B cell (primary cell): ENCODE results near the gene XIRP2. TPM values are rescaled to one million over a fixed set of nuclear protein-coding genes. Genes with fewer than 3 reads are reported as not detected.

Source experiments
- ATAC-seq: fragments of 200-7000 bp; cut with Tn5 transposase; one replicate; pipeline ENCODE4 v1.10.0; 2021; ENCODE audit warnings: low read depth, mild to moderate bottlenecking, moderate number of reproducible peaks, moderate library complexity
- CTCF ChIA-PET: fragments of 350-600 bp; sonication (Branson Sonifier 250); formaldehyde crosslinking; loops from one replicate; lab custom pipeline; 2021; ENCODE audit warnings: antibody characterized with exemption, inconsistent platforms; lab: Charles Lee
- POLR2A ChIA-PET: fragments of 350-600 bp; sonication (Branson Sonifier 250); formaldehyde crosslinking; loops from one replicate; lab custom pipeline; 2021; ENCODE audit warnings: antibody characterized with exemption; lab: Charles Lee
- DNase-seq: peaks from one replicate; pipeline ENCODE4 v3.0.0; 2013
- H2AFZ ChIP-seq: 2 replicates; pipeline ENCODE4 v1.6.1; 2012; ENCODE audit warnings: mild to moderate bottlenecking, low read depth, low read length; ENCODE audit not compliant: insufficient read depth, poor library complexity, severe bottlenecking
- H3K27ac ChIP-seq, 2 donors: 1 replicate in 1 of 2; 2 replicates in 1 of 2; pipeline ENCODE4 v1.5.1; 2012 to 2013; ENCODE audit warnings: low read length in 2 of 2, mild to moderate bottlenecking in 2 of 2, moderate library complexity in 1 of 2
- H3K27me3 ChIP-seq, 4 experiments: fragments of 200-600 bp in 1 of 4; sonication (generic) in 1 of 4; replicated peaks in 1 of 4; 1 replicate in 2 of 4; 2 replicates in 2 of 4; pipeline versions ENCODE4 v1.6.1 to v1.7.0; 2013 to 2016; ENCODE audit warnings: low read length in 3 of 4, mild to moderate bottlenecking in 2 of 4, mixed read lengths in 1 of 4, moderate library complexity in 1 of 4; ENCODE audit not compliant: insufficient read depth in 4 of 4, control insufficient read depth in 3 of 4; ENCODE audit errors: control extremely low read depth in 1 of 4
- H3K36me3 ChIP-seq, 2 experiments: replicated peaks in 1 of 2; 1 replicate in 1 of 2; 2 replicates in 1 of 2; pipeline versions ENCODE4 v1.6.1 to v1.7.1; 2013; ENCODE audit warnings: low read length in 1 of 2; ENCODE audit not compliant: insufficient read depth in 2 of 2, control insufficient read depth in 1 of 2; ENCODE audit errors: control extremely low read depth in 1 of 2, extremely low read depth in 1 of 2
- H3K4me1 ChIP-seq, 2 donors: fragments of 200-600 bp in 1 of 2; sonication (generic) in 1 of 2; 1 replicate in 1 of 2; 2 replicates in 1 of 2; pipeline versions ENCODE4 v1.5.1 to v1.6.1; 2013 to 2017; ENCODE audit warnings: low read length in 2 of 2; ENCODE audit not compliant: control insufficient read depth in 2 of 2, insufficient read depth in 2 of 2
- H3K4me2 ChIP-seq: replicated peaks from 2 replicates; pipeline ENCODE3; 2012; ENCODE audit warnings: mild to moderate bottlenecking, low read depth, low read length; ENCODE audit not compliant: poor library complexity, severe bottlenecking
- H3K4me3 ChIP-seq, 5 experiments: fragments of 200-600 bp in 1 of 5; sonication (generic) in 1 of 5; 1 replicate in 3 of 5; 2 replicates in 2 of 5; pipeline versions ENCODE4 v1.5.1 to v1.7.0; 2011 to 2016; ENCODE audit warnings: low read length in 4 of 5, mild to moderate bottlenecking in 4 of 5, low read depth in 2 of 5, control low read depth in 1 of 5, moderate library complexity in 1 of 5; ENCODE audit not compliant: insufficient read depth in 1 of 5; ENCODE audit errors: control extremely low read depth in 1 of 5, extremely low read depth in 1 of 5
- H3K79me2 ChIP-seq: fragments of 200-600 bp; sonication (generic); one replicate; pipeline ENCODE4 v1.6.0; 2016; ENCODE audit warnings: low read length; ENCODE audit not compliant: control insufficient read depth, insufficient read depth
- H3K9ac ChIP-seq: fragments of 200-600 bp; sonication (generic); 2 replicates; pipeline ENCODE4 v1.6.1; 2017; ENCODE audit warnings: mild to moderate bottlenecking, low read length, moderate library complexity
- H3K9me3 ChIP-seq, 3 donors: one replicate each; pipeline versions ENCODE4 v1.6.1 to v1.7.1; 2013; ENCODE audit warnings: low read length in 2 of 3; ENCODE audit not compliant: control insufficient read depth in 2 of 3, insufficient read depth in 1 of 3; ENCODE audit errors: control extremely low read depth in 1 of 3
- H4K20me1 ChIP-seq: 2 replicates; pipeline ENCODE4 v1.6.0; 2012; ENCODE audit warnings: mild to moderate bottlenecking, low read length; ENCODE audit not compliant: insufficient read depth, control insufficient read depth, poor library complexity, severe bottlenecking
- H3K27ac Mint-ChIP-seq: one replicate; pipeline ENCODE4 v1.8.0; 2021; ENCODE audit warnings: mixed read lengths
- H3K27me3 Mint-ChIP-seq: one replicate; pipeline ENCODE4 v1.8.0; 2021; ENCODE audit warnings: mixed read lengths
- H3K4me1 Mint-ChIP-seq: one replicate; pipeline ENCODE4 v1.8.0; 2021; ENCODE audit warnings: mixed read lengths
- H3K4me3 Mint-ChIP-seq: one replicate; pipeline ENCODE4 v1.8.0; 2021; ENCODE audit warnings: mixed read lengths
- H3K9me3 Mint-ChIP-seq: one replicate; pipeline ENCODE4 v1.8.0; 2022; ENCODE audit warnings: mixed read lengths; ENCODE audit not compliant: insufficient read depth
- CTCF ChIP-seq: fragments of 200-600 bp; IDR thresholded peaks from one replicate; pipeline ENCODE4 v1.8.0; 2022; ENCODE audit warnings: antibody characterized with exemption, mild to moderate bottlenecking
- EZH2 ChIP-seq: IDR thresholded peaks from 2 replicates; pipeline ENCODE4 v1.6.1; 2012; ENCODE audit warnings: borderline replicate concordance, low read depth, mild to moderate bottlenecking, moderate library complexity, low read length; ENCODE audit not compliant: insufficient read depth, poor library complexity, severe bottlenecking
- WGBS: methylation state at CpG from one replicate; pipeline ENCODE4 v1.1.5; 2013; ENCODE audit warnings: missing lambda C conversion rate; ENCODE audit not compliant: insufficient coverage; 5-methylcytosine and 5-hydroxymethylcytosine counted together
- intact Hi-C: fragments of 100-400 bp; cut with micrococcal nuclease; formaldehyde crosslinking; loops from one replicate; pipeline ENCODE4 v1.10.0; 2022
- polyA plus RNA-seq: library from polyadenylated mRNA; depleted of rRNA; stranded (reverse); fragments of >200 nt; gene quantifications from 2 replicates; pipeline ENCODE4 v1.2.3, GENCODE V29; 2012
- total RNA-seq, 2 donors: library from RNA; stranded (reverse); fragments of 120-200 nt in 1 of 2; gene quantifications; 1 replicate in 1 of 2; 2 replicates in 1 of 2; pipeline versions ENCODE4 v1.2.3 to v1.2.4, GENCODE V29; 2013 to 2022

The XIRP2 gene
- total and polyA plus RNA-seq, 2 donors (not counting 1 experiment from before 2014, with no cell fraction given), result not detected

GRCh38 chr2:167110345-167110744 lies 222.1 kb downstream of the XIRP2 start:
- no peak overlapping the region for H3K4me3 Mint-ChIP-seq
- Histone ChIP-seq H2AFZ (no peak overlapping the region), H3K36me3 (no peaks in the 10 kb centered on the region), H3K9me3 (no peaks in the 10 kb centered on the region), H4K20me1 (no peaks in the 10 kb centered on the region), H3K4me2 (no peak overlapping the region), H3K27me3 (no peaks in the 10 kb centered on the region), H3K4me3 (no peak overlapping the region), H3K9ac (no peak overlapping the region), H3K4me1 (no peaks in the 10 kb centered on the region), H3K79me2 (no peaks in the 10 kb centered on the region), H3K27ac (no peak overlapping the region)
- ATAC-seq, result no peak
- ChIA-PET POLR2A (no interaction called here), CTCF (no interaction called here)
- no peak overlapping the region for H3K27ac Mint-ChIP-seq
- intact Hi-C loops, result no loop called here
- H3K4me1 Mint-ChIP-seq, result no peaks in the 10 kb centered on the region
- H3K27me3 Mint-ChIP-seq, result no peaks in the 10 kb centered on the region
- DNase-seq, result no peak
- TF ChIP-seq CTCF (no peak), EZH2 (no peak)
- H3K9me3 Mint-ChIP-seq, result peaks cover 4% of the 10 kb centered on the region

GRCh38 chr2:167114018-167114417 lies 225.7 kb downstream of the XIRP2 start:
- Mint-ChIP-seq H3K27me3 (no peaks in the 10 kb centered on the region), H3K27ac (no peak overlapping the region), H3K4me1 (no peaks in the 10 kb centered on the region), H3K9me3 (peaks cover 4% of the 10 kb centered on the region), H3K4me3 (no peak overlapping the region)
- no peaks in the 10 kb centered on the region for H3K36me3 ChIP-seq
- no peak overlapping the region for H3K27ac ChIP-seq
- TF ChIP-seq CTCF (no peak), EZH2 (no peak)
- CTCF ChIA-PET, result no interaction called here
- no peaks in the 10 kb centered on the region for H3K9me3 ChIP-seq
- no peak for ATAC-seq
- H3K4me1 ChIP-seq, result no peaks in the 10 kb centered on the region
- intact Hi-C loops, result no loop called here
- WGBS, result no CpG with 5 or more reads among the region's 4 CpGs
- no peaks in the 10 kb centered on the region for H4K20me1 ChIP-seq
- DNase-seq, result no peak
- no peak overlapping the region for H2AFZ ChIP-seq
- no peak overlapping the region for H3K4me3 ChIP-seq
- H3K9ac ChIP-seq, result no peak overlapping the region
- H3K4me2 ChIP-seq, result no peak overlapping the region
- H3K27me3 ChIP-seq, result no peaks in the 10 kb centered on the region
- POLR2A ChIA-PET, result no interaction called here
- no peaks in the 10 kb centered on the region for H3K79me2 ChIP-seq
